ENCODE measurements around the gene IL19. TPM values are rescaled to one million over a fixed set of nuclear protein-coding genes. Genes with fewer than 3 reads are reported as not detected.

The IL19 gene
- total RNA-seq, 6 donors from 2014 or later = not detected

- Histone ChIP-seq H3K36me3 (no peaks in the 10 kb centered on the region), H3K27me3 (no peaks in the 10 kb centered on the region), H3K9me3 (no peaks in the 10 kb centered on the region), H3K4me3 (no peak overlapping the region), H3K4me1 (no peaks in the 10 kb centered on the region), H3K27ac (no peak overlapping the region)
- DNase-seq (no peak), ATAC-seq (ENCODE audit: low FRiP score in 2 of 2) (no peak)
- no peak for TF ChIP-seq POLR2A (IDR thresholded peaks at IDR 0.05)
- no peak for TF ChIP-seq EP300 (IDR thresholded peaks at IDR 0.05)
- no peak for TF ChIP-seq POLR2AphosphoS5 (IDR thresholded peaks at IDR 0.05)
- no peak for TF ChIP-seq CTCF (IDR thresholded peaks at IDR 0.05)
- 60 to 62% methylated on average over 7 of the region's 7 CpGs for WGBS, 2 donors
Observed at GRCh38 chr1:206793620-206794019, 23.0 kb downstream of the IL19 start.

DNA sequence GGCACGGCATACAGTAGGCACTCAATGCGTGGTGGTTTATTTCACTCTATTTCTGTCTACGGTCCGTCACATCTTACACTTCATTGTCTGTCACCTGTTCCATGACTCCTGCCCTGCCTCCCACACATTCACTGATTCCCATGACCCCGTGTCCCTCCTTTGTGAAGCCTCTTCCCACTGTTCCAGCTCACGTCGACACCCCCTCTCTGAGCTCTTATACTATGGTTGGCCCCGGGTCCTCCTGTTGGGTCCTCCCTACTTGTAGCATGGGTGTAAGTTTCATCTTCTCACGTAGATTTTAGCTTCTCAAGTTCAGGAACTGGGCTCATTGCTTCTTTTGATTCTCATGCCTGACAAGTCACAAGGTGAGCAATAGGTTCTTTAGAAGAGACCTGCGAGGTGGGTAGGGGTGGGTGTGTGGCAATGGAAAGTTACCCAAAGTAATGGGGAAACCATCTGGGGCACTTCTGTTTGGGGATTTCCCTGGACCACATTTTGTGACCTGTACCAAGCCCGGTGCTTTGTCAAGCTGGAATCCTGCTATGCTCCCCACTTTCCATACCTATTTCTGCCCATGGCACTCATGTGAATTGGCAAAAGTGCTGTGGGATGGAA, 23.8 kb downstream of the IL19 start:
- ATAC-seq (ENCODE audit: low FRiP score in 2 of 2) = no peak
- H3K9me3 ChIP-seq = no peaks in the 10 kb centered on the region
- DNase-seq = no peak
- TF ChIP-seq POLR2AphosphoS5 (IDR thresholded peaks at IDR 0.05) (no peak), CTCF (IDR thresholded peaks at IDR 0.05) (no peak), EP300 (IDR thresholded peaks at IDR 0.05) (no peak), POLR2A (IDR thresholded peaks at IDR 0.05) (no peak)
- no peaks in the 10 kb centered on the region for H3K27me3 ChIP-seq
- H3K4me1 ChIP-seq = no peaks in the 10 kb centered on the region
- no peak overlapping the region for H3K4me3 ChIP-seq
- H3K36me3 ChIP-seq = no peaks in the 10 kb centered on the region
- 90 to 94% methylated on average over 11 of the region's 11 CpGs for WGBS, 2 donors
- H3K27ac ChIP-seq = no peak overlapping the region

GRCh38 chr1:206796116-206796515, 25.5 kb downstream of the IL19 start:
- no peak for DNase-seq
- H3K4me1 ChIP-seq = no peaks in the 10 kb centered on the region
- no peak overlapping the region for H3K4me3 ChIP-seq
- no peak for ATAC-seq (ENCODE audit: low FRiP score in 2 of 2)
- H3K9me3 ChIP-seq = no peaks in the 10 kb centered on the region
- WGBS, 2 donors = 92 to 93% methylated on average over 3 of the region's 3 CpGs
- H3K27ac ChIP-seq = no peak overlapping the region
- no peaks in the 10 kb centered on the region for H3K27me3 ChIP-seq
- no peaks in the 10 kb centered on the region for H3K36me3 ChIP-seq
- no peak for TF ChIP-seq POLR2AphosphoS5 (IDR thresholded peaks at IDR 0.05)
- TF ChIP-seq CTCF (IDR thresholded peaks at IDR 0.05) = no peak
- no peak for TF ChIP-seq EP300 (IDR thresholded peaks at IDR 0.05)
- no peak for TF ChIP-seq POLR2A (IDR thresholded peaks at IDR 0.05)

DNA sequence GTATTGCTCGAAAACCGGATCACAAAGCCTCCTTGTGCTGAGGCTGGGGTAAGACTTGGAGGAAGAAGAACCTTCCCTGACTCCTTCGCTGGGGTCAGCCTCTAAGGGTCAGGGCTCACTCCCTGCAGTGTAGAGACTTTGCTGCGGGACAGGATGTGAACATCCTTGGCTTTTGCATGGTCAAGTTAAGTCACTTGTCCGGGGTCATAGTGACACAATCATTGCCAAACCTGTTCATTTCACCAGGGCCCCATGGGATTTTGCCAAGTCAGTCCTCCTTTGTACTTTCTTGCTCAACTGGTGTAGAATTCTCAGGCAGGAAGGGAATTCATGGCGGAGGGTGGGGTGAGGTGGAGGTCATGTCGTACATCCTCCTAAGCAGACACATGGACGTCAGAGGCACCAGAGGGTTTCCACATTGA, 26.4 kb downstream of the IL19 start:
- no peak for TF ChIP-seq POLR2AphosphoS5 (IDR thresholded peaks at IDR 0.05)
- TF ChIP-seq EP300 (IDR thresholded peaks at IDR 0.05) = no peak
- no peak for TF ChIP-seq POLR2A (IDR thresholded peaks at IDR 0.05)
- TF ChIP-seq CTCF (IDR thresholded peaks at IDR 0.05) = no peak
- Histone ChIP-seq H3K4me3 (no peak overlapping the region), H3K27me3 (no peaks in the 10 kb centered on the region), H3K9me3 (no peaks in the 10 kb centered on the region), H3K4me1 (no peaks in the 10 kb centered on the region), H3K36me3 (no peaks in the 10 kb centered on the region), H3K27ac (no peak overlapping the region)
- ATAC-seq (ENCODE audit: low FRiP score in 2 of 2) (peak in 1 of 2 donors; percentile 63), DNase-seq (peak in 1 of 2 donors; percentile 39)
- 78 to 82% methylated on average over 7 to 8 of the region's 8 CpGs for WGBS, 2 donors

All from upper lobe of left lung (tissue), 6 donors.